SK-N-SH (cell line): ENCODE data around the gene RAB30. TPM values are rescaled to one million over a fixed set of nuclear protein-coding genes. Genes with fewer than 3 reads are reported as not detected.
A peak's percentile ranks its signal among the peaks of the same experiment; 100 is the strongest.

Source experiments
- CTCF ChIA-PET: fragments of 300-600, 350-600 bp; formaldehyde crosslinking; extraction: SDS; loops from one replicate; lab custom pipeline; 2021; lab: Yijun Ruan, JAX
- POLR2A ChIA-PET: fragments of 350-600 bp; sonication (Branson Sonifier 250); formaldehyde crosslinking; extraction: SDS; loops from one replicate; lab custom pipeline; 2020; ENCODE audit warnings: antibody characterized with exemption, inconsistent platforms; lab: Yijun Ruan, JAX
- DNase-seq: peaks from one replicate; pipeline ENCODE4 v3.0.0; 2012
- H2AFZ ChIP-seq: fragments of 200-600 bp; sonication (generic); 2 replicates; pipeline ENCODE4 v1.8.1; 2016; ENCODE audit warnings: antibody characterized with exemption, mild to moderate bottlenecking, low read depth
- H3F3A ChIP-seq: fragments of 200-600 bp; sonication (generic); replicated peaks from 2 replicates; pipeline ENCODE3; 2016; ENCODE audit warnings: antibody characterized with exemption, mild to moderate bottlenecking; ENCODE audit not compliant: insufficient read depth
- H3K27ac ChIP-seq, 2 experiments: fragments of 200-500 bp in 1 of 2; fragments of 200-600 bp in 1 of 2; sonication (Bioruptor generic) in 1 of 2; sonication (generic), shearing (Covaris generic) in 1 of 2; 2 replicates each; pipeline versions ENCODE4 v1.5.1 to v1.6.1; 2014 to 2016; ENCODE audit warnings: low read depth in 2 of 2, inconsistent platforms in 1 of 2, low read length in 1 of 2, mild to moderate bottlenecking in 1 of 2, mixed read lengths in 1 of 2
- H3K27me3 ChIP-seq: fragments of 200-600 bp; sonication (generic), shearing (Covaris generic); 2 replicates; pipeline ENCODE4 v1.6.1; 2016; ENCODE audit warnings: mixed run types; ENCODE audit not compliant: insufficient read depth
- H3K36me3 ChIP-seq, 2 experiments: fragments of 200-500 bp in 1 of 2; fragments of 200-600 bp in 1 of 2; sonication (Bioruptor generic) in 1 of 2; sonication (generic) in 1 of 2; replicated peaks in 1 of 2; 2 replicates each; pipeline versions ENCODE3 to v1.5.1; 2014 to 2016; ENCODE audit warnings: low read length in 1 of 2, mild to moderate bottlenecking in 1 of 2; ENCODE audit not compliant: insufficient read depth in 2 of 2, control insufficient read depth in 1 of 2
- H3K4me1 ChIP-seq, 2 experiments: fragments of 200-500 bp in 1 of 2; fragments of 200-600 bp in 1 of 2; sonication (Bioruptor generic) in 1 of 2; sonication (generic), shearing (Covaris generic) in 1 of 2; 2 replicates each; pipeline versions ENCODE4 v1.5.1 to v1.6.1; 2014 to 2016; ENCODE audit warnings: low read depth in 1 of 2, low read length in 1 of 2, mixed run types in 1 of 2; ENCODE audit not compliant: insufficient read depth in 2 of 2, control insufficient read depth in 1 of 2
- H3K4me2 ChIP-seq: fragments of 200-600 bp; sonication (generic), shearing (Covaris generic); 2 replicates; pipeline ENCODE4 v1.6.1; 2017; ENCODE audit warnings: mixed run types
- H3K4me3 ChIP-seq, 2 experiments: fragments of 200-500 bp in 1 of 2; fragments of 200-600 bp in 1 of 2; sonication (Bioruptor generic) in 1 of 2; sonication (generic), shearing (Covaris generic) in 1 of 2; 2 replicates each; pipeline versions ENCODE4 v1.5.1 to v1.8.1; 2014 to 2016; ENCODE audit warnings: low read depth in 2 of 2, inconsistent platforms in 1 of 2, low read length in 1 of 2, mild to moderate bottlenecking in 1 of 2, mixed read lengths in 1 of 2, moderate library complexity in 1 of 2
- H3K79me2 ChIP-seq: fragments of 200-600 bp; sonication (generic); 2 replicates; pipeline ENCODE4 v1.8.1; 2017; ENCODE audit warnings: mild to moderate bottlenecking; ENCODE audit not compliant: insufficient read depth
- H3K9ac ChIP-seq: fragments of 200-600 bp; sonication (generic); 2 replicates; pipeline ENCODE4 v1.6.1; 2017; ENCODE audit warnings: mixed run types
- H3K9me2 ChIP-seq: fragments of 200-600 bp; sonication (generic); 2 replicates; pipeline ENCODE4 v1.6.1; 2017; ENCODE audit warnings: mixed run types
- H3K9me3 ChIP-seq: fragments of 200-600 bp; sonication (generic); 2 replicates; pipeline ENCODE4 v1.6.1; 2017; ENCODE audit warnings: mixed run types, mild to moderate bottlenecking, moderate library complexity
- H4K20me1 ChIP-seq: fragments of 200-600 bp; sonication (generic); 2 replicates; pipeline ENCODE4 v1.6.1; 2017; ENCODE audit warnings: mild to moderate bottlenecking, mixed run types; ENCODE audit not compliant: insufficient read depth
- CHD2 ChIP-seq: fragments of 150-350 bp; IDR thresholded peaks from 2 replicates; pipeline ENCODE4 v1.6.1; 2018; ENCODE audit warnings: low read length; ENCODE audit not compliant: partially characterized antibody
- CTCF ChIP-seq: fragments of 200-600 bp; sonication (generic); IDR thresholded peaks from 2 replicates; pipeline ENCODE4 v1.6.1; 2017; ENCODE audit warnings: antibody characterized with exemption, mild to moderate bottlenecking, moderate library complexity
- ELF1 ChIP-seq: IDR thresholded peaks from 2 replicates; pipeline ENCODE4 v1.4.0; 2012
- EP300 ChIP-seq, 2 experiments: IDR thresholded peaks; 2 replicates each; pipeline versions ENCODE4 v1.4.0 to v1.6.1; 2012; ENCODE audit warnings: borderline replicate concordance in 1 of 2, low read depth in 1 of 2, low read length in 1 of 2
- FOSL2 ChIP-seq: IDR thresholded peaks from 2 replicates; pipeline ENCODE4 v1.4.0; 2012; ENCODE audit warnings: low read depth, mild to moderate bottlenecking, moderate library complexity, borderline replicate concordance
- FOXJ3 ChIP-seq: sonication (generic); formaldehyde crosslinking; IDR thresholded peaks from 2 replicates; pipeline ENCODE4 v1.5.1; 2020; ENCODE audit warnings: mild to moderate bottlenecking, missing genetic modification reagents
- FOXM1 ChIP-seq: IDR thresholded peaks from 2 replicates; pipeline ENCODE4 v1.4.0; 2012; ENCODE audit warnings: low read depth, mild to moderate bottlenecking
- GABPA ChIP-seq: IDR thresholded peaks from 2 replicates; pipeline ENCODE4 v1.4.0; 2012; ENCODE audit warnings: low read depth, mild to moderate bottlenecking
- JUND ChIP-seq: IDR thresholded peaks from 2 replicates; pipeline ENCODE4 v1.4.0; 2012
- MAX ChIP-seq: IDR thresholded peaks from 2 replicates; pipeline ENCODE4 v1.4.0; 2012; ENCODE audit warnings: low read depth
- MEF2A ChIP-seq: IDR thresholded peaks from 2 replicates; pipeline ENCODE4 v1.4.0; 2012; ENCODE audit warnings: low read depth, borderline replicate concordance
- MXI1 ChIP-seq: IDR thresholded peaks from 2 replicates; pipeline ENCODE4 v1.6.1; 2012; ENCODE audit warnings: mild to moderate bottlenecking, low read depth, low read length, improper control_type of control experiment
- NFIC ChIP-seq: IDR thresholded peaks from 2 replicates; pipeline ENCODE4 v1.4.0; 2012; ENCODE audit warnings: borderline replicate concordance
- NRF1 ChIP-seq: IDR thresholded peaks from 2 replicates; pipeline ENCODE4 v1.6.1; 2012; ENCODE audit warnings: low read depth, mild to moderate bottlenecking, low read length
- POLR2AphosphoS5 ChIP-seq: IDR thresholded peaks from 2 replicates; pipeline ENCODE4 v1.6.1; 2012; ENCODE audit warnings: low read depth, low read length
- RAD21 ChIP-seq: IDR thresholded peaks from 2 replicates; pipeline ENCODE4 v1.6.1; 2012; ENCODE audit warnings: mild to moderate bottlenecking, low read length
- RCOR1 ChIP-seq: fragments of 150-350 bp; IDR thresholded peaks from 2 replicates; pipeline ENCODE4 v1.6.1; 2017; ENCODE audit warnings: antibody characterized with exemption, low read length
- REST ChIP-seq: IDR thresholded peaks from 2 replicates; pipeline ENCODE4 v1.6.1; 2012; ENCODE audit warnings: mild to moderate bottlenecking, low read depth, low read length, moderate library complexity
- RFX5 ChIP-seq: IDR thresholded peaks from 2 replicates; pipeline ENCODE4 v1.6.1; 2012; ENCODE audit warnings: mild to moderate bottlenecking, improper control_type of control experiment, low read length
- RXRA ChIP-seq: IDR thresholded peaks from 2 replicates; pipeline ENCODE4 v1.4.0; 2012; ENCODE audit warnings: low read depth, mild to moderate bottlenecking, borderline replicate concordance
- SIN3A ChIP-seq: IDR thresholded peaks from 2 replicates; pipeline ENCODE4 v1.6.1; 2012; ENCODE audit warnings: low read depth, mild to moderate bottlenecking, low read length, moderate library complexity, borderline replicate concordance
- TAF1 ChIP-seq: IDR thresholded peaks from 2 replicates; pipeline ENCODE4 v1.6.1; 2012; ENCODE audit warnings: low read depth, mild to moderate bottlenecking, low read length, moderate library complexity, borderline replicate concordance
- TCF12 ChIP-seq: IDR thresholded peaks from 2 replicates; pipeline ENCODE4 v1.4.0; 2012
- polyA plus RNA-seq, 3 experiments: library from polyadenylated mRNA; depleted of rRNA; stranded (reverse); fragments of >200 nt; gene quantifications; 2 replicates each; pipeline ENCODE4 v1.2.3, GENCODE V29; 2012
- TF ChIP-seq, protein P1 (sequence below): fragments of 150-350 bp; IDR thresholded peaks from 2 replicates; pipeline ENCODE4 v1.6.1; 2017; ENCODE audit warnings: antibody characterized with exemption, low read length, low read depth, borderline replicate concordance
- TF ChIP-seq, protein P2 (sequence below): fragments of 150-350 bp; IDR thresholded peaks from 2 replicates; pipeline ENCODE4 v1.6.1; 2016; ENCODE audit warnings: mild to moderate bottlenecking, low read depth, low read length
- TF ChIP-seq, protein P3 (sequence below): IDR thresholded peaks from 2 replicates; pipeline ENCODE4 v1.4.0; 2012; ENCODE audit warnings: low read depth, borderline replicate concordance

The RAB30 gene
- polyA plus RNA-seq, 1 of the 3 experiments (the other 2 are of a cell fraction) = 3.3 TPM

DNA sequence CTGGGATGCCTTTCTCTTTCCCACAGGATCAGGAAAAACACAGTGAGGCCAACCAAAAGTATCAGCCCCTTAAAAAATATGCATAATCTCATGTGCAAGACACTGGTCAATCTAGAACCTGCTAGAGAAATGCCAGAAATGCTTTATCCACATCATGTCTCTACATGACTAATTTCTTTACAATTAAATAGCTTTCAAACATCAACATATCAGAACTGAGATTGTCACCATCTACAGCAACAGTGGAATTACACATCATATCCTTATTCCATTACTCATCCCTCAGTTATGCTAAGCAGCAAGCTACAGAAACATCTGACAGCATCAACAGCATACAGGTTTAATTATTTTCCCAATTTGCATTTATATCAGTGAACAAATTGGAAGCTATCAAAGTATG, 91.4 kb downstream of the RAB30 start:
- Histone ChIP-seq H3K79me2 (no peaks in the 10 kb centered on the region), H3K4me1 (peaks cover 0 to 16% of the 10 kb centered on the region in 2 experiments; a peak in 2 of 4 replicates), H3K9ac (peak overlapping the region; percentile 33; the same call in 1 of the 2 replicates), H3K4me3 (no peak overlapping the region), H4K20me1 (no peaks in the 10 kb centered on the region), H3F3A (peaks cover 24% of the 10 kb centered on the region), H3K9me3 (no peaks in the 10 kb centered on the region), H3K9me2 (no peaks in the 10 kb centered on the region), H2AFZ (no peak overlapping the region), H3K4me2 (peak overlapping the region; percentile 43; the same call in 1 of the 2 replicates), H3K27me3 (no peaks in the 10 kb centered on the region), H3K27ac (peak overlapping the region; percentile 43 to 76; a peak in 3 of 4 replicates), H3K36me3 (peaks cover 6 to 21% of the 10 kb centered on the region in 2 experiments)
- ChIA-PET CTCF (no interaction called here), POLR2A (no interaction called here)
- no peak for DNase-seq
- peak; percentile 82 for TF ChIP-seq TCF12
- no peak for TF ChIP-seq RAD21
- TF ChIP-seq, protein P1, sequence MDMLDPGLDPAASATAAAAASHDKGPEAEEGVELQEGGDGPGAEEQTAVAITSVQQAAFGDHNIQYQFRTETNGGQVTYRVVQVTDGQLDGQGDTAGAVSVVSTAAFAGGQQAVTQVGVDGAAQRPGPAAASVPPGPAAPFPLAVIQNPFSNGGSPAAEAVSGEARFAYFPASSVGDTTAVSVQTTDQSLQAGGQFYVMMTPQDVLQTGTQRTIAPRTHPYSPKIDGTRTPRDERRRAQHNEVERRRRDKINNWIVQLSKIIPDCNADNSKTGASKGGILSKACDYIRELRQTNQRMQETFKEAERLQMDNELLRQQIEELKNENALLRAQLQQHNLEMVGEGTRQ = no peak
- TF ChIP-seq GABPA = no peak
- TF ChIP-seq FOXM1 = no peak
- no peak for TF ChIP-seq NRF1
- peak; percentile 88 for TF ChIP-seq JUND
- no peak for TF ChIP-seq RFX5
- peak; percentile 29; the same call in 1 of the 2 replicates for TF ChIP-seq POLR2AphosphoS5
- TF ChIP-seq ELF1 = no peak
- TF ChIP-seq, protein P2, sequence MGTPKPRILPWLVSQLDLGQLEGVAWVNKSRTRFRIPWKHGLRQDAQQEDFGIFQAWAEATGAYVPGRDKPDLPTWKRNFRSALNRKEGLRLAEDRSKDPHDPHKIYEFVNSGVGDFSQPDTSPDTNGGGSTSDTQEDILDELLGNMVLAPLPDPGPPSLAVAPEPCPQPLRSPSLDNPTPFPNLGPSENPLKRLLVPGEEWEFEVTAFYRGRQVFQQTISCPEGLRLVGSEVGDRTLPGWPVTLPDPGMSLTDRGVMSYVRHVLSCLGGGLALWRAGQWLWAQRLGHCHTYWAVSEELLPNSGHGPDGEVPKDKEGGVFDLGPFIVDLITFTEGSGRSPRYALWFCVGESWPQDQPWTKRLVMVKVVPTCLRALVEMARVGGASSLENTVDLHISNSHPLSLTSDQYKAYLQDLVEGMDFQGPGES = no peak
- TF ChIP-seq SIN3A = no peak
- no peak; the same call in 1 of the 2 replicates for TF ChIP-seq MAX
- peak; percentile 17; the same call in 1 of the 2 replicates for TF ChIP-seq NFIC
- TF ChIP-seq CHD2 = no peak
- TF ChIP-seq FOXJ3 (CRISPR knock-in tag) = no peak
- TF ChIP-seq FOSL2 = peak; percentile 82; the same call in 1 of the 2 replicates
- no peak for TF ChIP-seq REST
- no peak for TF ChIP-seq CTCF
- TF ChIP-seq MXI1 = no peak
- peak in 1 of 2 experiments; percentile 76; a peak in 2 of 4 replicates for TF ChIP-seq EP300 (IDR thresholded peaks at IDR 0.05; ENCODE audit: borderline replicate concordance in 1 of 2, low read depth in 1 of 2, low read length in 1 of 2)
- no peak for TF ChIP-seq RCOR1
- no peak for TF ChIP-seq TAF1
- no peak for TF ChIP-seq MEF2A
- TF ChIP-seq, protein P3, sequence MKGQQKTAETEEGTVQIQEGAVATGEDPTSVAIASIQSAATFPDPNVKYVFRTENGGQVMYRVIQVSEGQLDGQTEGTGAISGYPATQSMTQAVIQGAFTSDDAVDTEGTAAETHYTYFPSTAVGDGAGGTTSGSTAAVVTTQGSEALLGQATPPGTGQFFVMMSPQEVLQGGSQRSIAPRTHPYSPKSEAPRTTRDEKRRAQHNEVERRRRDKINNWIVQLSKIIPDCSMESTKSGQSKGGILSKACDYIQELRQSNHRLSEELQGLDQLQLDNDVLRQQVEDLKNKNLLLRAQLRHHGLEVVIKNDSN = no peak
- TF ChIP-seq RXRA = no peak
